GM12878 (cell line): ENCODE data around the gene TPGS2. TPM values are rescaled to one million over a fixed set of nuclear protein-coding genes. Genes with fewer than 3 reads are reported as not detected.

Source experiments
- ATAC-seq: fragments of 200-7000 bp; cut with Tn5 transposase; 3 replicates; pipeline ENCODE4 v1.9.1; 2020; ENCODE audit warnings: mild to moderate bottlenecking, moderate library complexity
- BruUV-seq: library from RNA; stranded (reverse); fragments of 400-500 nt; replicated peaks from 2 replicates; lab custom pipeline; 2021; lab: Mats Ljungman, UMichigan
- CTCF ChIA-PET: fragments of 300-600 bp; sonication (Branson Sonifier 250); formaldehyde crosslinking; extraction: SDS; loops from one replicate; lab custom pipeline; 2021; ENCODE audit warnings: inconsistent platforms; lab: Yijun Ruan, JAX
- POLR2A ChIA-PET: fragments of 350-600 bp; formaldehyde crosslinking; extraction: SDS; loops from one replicate; lab custom pipeline; 2021; ENCODE audit warnings: inconsistent platforms; lab: Charles Lee
- RAD21 ChIA-PET: fragments of 300-600 bp; sonication (Branson Sonifier 250); formaldehyde crosslinking; loops from one replicate; lab custom pipeline; 2023; ENCODE audit warnings: antibody characterized with exemption; ENCODE audit not compliant: unreplicated experiment; lab: Charles Lee
- SMC1A ChIA-PET: fragments of 300-600 bp; sonication (Branson Sonifier 250); formaldehyde crosslinking; loops from one replicate; lab custom pipeline; 2023; ENCODE audit not compliant: unreplicated experiment, uncharacterized antibody; lab: Charles Lee
- DNase-seq: peaks from one replicate; pipeline ENCODE4 v3.0.0-alpha.2; 2011; ENCODE audit warnings: low read depth, low spot score
- FAIRE-seq: peaks from 3 replicates; lab custom pipeline; 2011; peaks lifted over from hg19 to GRCh38; lab: Jason Lieb, UNC
- H2AFZ ChIP-seq: 2 replicates; pipeline ENCODE4 v1.6.0; 2011; ENCODE audit warnings: low read depth, low read length, control low read depth; ENCODE audit not compliant: control insufficient read depth
- H3K27ac ChIP-seq: 2 replicates; pipeline ENCODE4 v1.5.1; 2011; ENCODE audit warnings: control low read depth; ENCODE audit not compliant: control insufficient read depth, insufficient read depth
- H3K27me3 ChIP-seq, 2 experiments: replicated peaks in 1 of 2; 2 replicates each; pipeline versions ENCODE4 v1.6.0 to v1.6.1; 2011; ENCODE audit warnings: low read length in 1 of 2; ENCODE audit not compliant: control insufficient read depth in 2 of 2, insufficient read depth in 2 of 2
- H3K36me3 ChIP-seq, 2 experiments: 2 replicates each; pipeline ENCODE4 v1.5.1; 2011; ENCODE audit warnings: low read length in 1 of 2; ENCODE audit not compliant: control insufficient read depth in 2 of 2, insufficient read depth in 2 of 2
- H3K4me1 ChIP-seq: 2 replicates; pipeline ENCODE4 v1.6.1; 2011; ENCODE audit warnings: mild to moderate bottlenecking, low read length, moderate library complexity, mixed read lengths; ENCODE audit not compliant: control insufficient read depth, insufficient read depth
- H3K4me2 ChIP-seq: 2 replicates; pipeline ENCODE4 v1.6.0; 2011; ENCODE audit warnings: control low read depth; ENCODE audit not compliant: control insufficient read depth, insufficient read depth
- H3K4me3 ChIP-seq: fragments of 200-600 bp; sonication (generic); 2 replicates; pipeline ENCODE4 v1.5.1; 2016
- H3K79me2 ChIP-seq: 2 replicates; pipeline ENCODE4 v1.6.0; 2011; ENCODE audit warnings: low read length; ENCODE audit not compliant: control insufficient read depth, insufficient read depth
- H3K9ac ChIP-seq: 2 replicates; pipeline ENCODE4 v1.8.0; 2011; ENCODE audit warnings: low read length, control low read depth, mixed read lengths; ENCODE audit not compliant: control insufficient read depth, insufficient read depth
- H3K9me3 ChIP-seq: replicated peaks from 3 replicates; pipeline ENCODE4 v1.5.1; 2011; ENCODE audit warnings: mild to moderate bottlenecking, low read length; ENCODE audit not compliant: control insufficient read depth, insufficient read depth
- H4K20me1 ChIP-seq: 2 replicates; pipeline ENCODE4 v1.6.0; 2011; ENCODE audit not compliant: control insufficient read depth, insufficient read depth
- ATF2 ChIP-seq: IDR thresholded peaks from 2 replicates; pipeline ENCODE4 v1.6.1; 2012; ENCODE audit warnings: low read length, inconsistent platforms
- ATF3 ChIP-seq: IDR thresholded peaks from 2 replicates; pipeline ENCODE4 v1.6.1; 2011; ENCODE audit warnings: low read depth, mild to moderate bottlenecking, low read length, moderate library complexity, borderline replicate concordance; ENCODE audit errors: extremely low read depth
- BCL11A ChIP-seq: IDR thresholded peaks from 2 replicates; pipeline ENCODE4 v1.6.1; 2011; ENCODE audit warnings: low read depth, low read length
- EED ChIP-seq: sonication (generic); IDR thresholded peaks from 2 replicates; pipeline ENCODE4 v1.6.1; 2016; ENCODE audit warnings: antibody characterized with exemption, low read depth
- ETV6 ChIP-seq, 2 experiments: fragments of 450-650 bp in 1 of 2; IDR thresholded peaks in 1 of 2; conservative IDR thresholded peaks in 1 of 2; 2 replicates each; pipeline ENCODE4 v1.6.1; 2014; ENCODE audit warnings: antibody characterized with exemption in 1 of 2, borderline replicate concordance in 1 of 2, low read depth in 1 of 2, mild to moderate bottlenecking in 1 of 2, moderate library complexity in 1 of 2
- FOXM1 ChIP-seq: IDR thresholded peaks from 2 replicates; pipeline ENCODE4 v1.6.1; 2012; ENCODE audit warnings: low read depth, mild to moderate bottlenecking, inconsistent platforms, low read length, moderate library complexity
- IKZF2 ChIP-seq, 2 experiments: fragments of 450-650 bp; IDR thresholded peaks; 2 replicates each; pipeline ENCODE4 v1.6.1; 2017; ENCODE audit warnings: mild to moderate bottlenecking in 2 of 2, moderate library complexity in 2 of 2
- MTA2 ChIP-seq: fragments of 450-650 bp; IDR thresholded peaks from 2 replicates; pipeline ENCODE4 v1.6.1; 2016; ENCODE audit warnings: low read depth, mild to moderate bottlenecking, moderate library complexity
- MYC ChIP-seq: IDR thresholded peaks from 2 replicates; pipeline ENCODE4 v1.6.1; 2011; ENCODE audit warnings: mild to moderate bottlenecking, low read length, moderate library complexity, inconsistent platforms; ENCODE audit not compliant: insufficient read depth, insufficient replicate concordance, insufficient read length, severe bottlenecking
- NFIC ChIP-seq: IDR thresholded peaks from 2 replicates; pipeline ENCODE4 v1.6.1; 2012; ENCODE audit warnings: low read depth, mild to moderate bottlenecking, inconsistent platforms, low read length, moderate library complexity
- NR2C2 ChIP-seq: IDR thresholded peaks from 2 replicates; pipeline ENCODE4 v1.6.1; 2011; ENCODE audit warnings: borderline replicate concordance, low read depth; ENCODE audit not compliant: control insufficient read depth, insufficient read length
- RAD21 ChIP-seq: IDR thresholded peaks from 2 replicates; pipeline ENCODE4 v1.6.1; 2011; ENCODE audit warnings: mild to moderate bottlenecking, low read depth, low read length, moderate library complexity; ENCODE audit not compliant: insufficient read depth
- TCF12 ChIP-seq: IDR thresholded peaks from 2 replicates; pipeline ENCODE4 v1.6.1; 2011; ENCODE audit warnings: low read depth, mild to moderate bottlenecking, low read length
- TCF3 ChIP-seq: IDR thresholded peaks from 2 replicates; pipeline ENCODE4 v1.6.1; 2012; ENCODE audit warnings: low read depth, mild to moderate bottlenecking, low read length, borderline replicate concordance; ENCODE audit not compliant: insufficient read depth
- USF1 ChIP-seq: IDR thresholded peaks from 2 replicates; pipeline ENCODE4 v1.6.1; 2011; ENCODE audit warnings: borderline replicate concordance, low read depth, mild to moderate bottlenecking, moderate library complexity, mixed read lengths, low read length; ENCODE audit not compliant: insufficient read depth; ENCODE audit errors: extremely low read length
- in situ Hi-C: fragments of 300-500 bp; cut with MboI; formaldehyde crosslinking; loops from 9 replicates; pipeline ENCODE4 v1.14.3; 2018; ENCODE audit warnings: mixed read lengths
- intact Hi-C: fragments of 100-400 bp; cut with micrococcal nuclease; formaldehyde crosslinking; loops from one replicate; pipeline ENCODE4 v1.14.2; 2022; ENCODE audit not compliant: unreplicated experiment
- polyA plus RNA-seq, 11 experiments: library from polyadenylated mRNA; depleted of rRNA in 4 of 11; unstranded in 6 of 11; stranded (reverse) in 5 of 11; fragments of >200 nt; fragmentation: Nextera tagmentation in 4 of 11; fragmentation: Illumina TruSeq in 1 of 11; extraction: Ambion mirVana in 4 of 11; extraction: Trizol in 1 of 11; gene quantifications; 1 replicate in 1 of 11; 2 replicates in 10 of 11; pipeline versions ENCODE4 v1.2.1 to v1.2.3, GENCODE V29; 2011 to 2016; ENCODE audit warnings: inconsistent platforms in 2 of 11, missing spikeins in 2 of 11, low read depth in 1 of 11
- total RNA-seq, 4 experiments: library from RNA; depleted of rRNA in 3 of 4; stranded (reverse); fragments of >200 nt in 3 of 4; fragmentation: Illumina TruSeq in 1 of 4; extraction: Trizol in 1 of 4; gene quantifications; 2 replicates each; pipeline versions ENCODE4 v1.2.1 to v1.2.3, GENCODE V29; 2013 to 2021
- TF ChIP-seq, protein P1 (sequence below): fragments of 450-650 bp; formaldehyde crosslinking; IDR thresholded peaks from 2 replicates; pipeline ENCODE4 v1.4.0; 2022; ENCODE audit warnings: mild to moderate bottlenecking, moderate library complexity

TPGS2 gene
- total and polyA plus RNA-seq, 10 of the 15 experiments (the other 5 are each of a cell fraction or from before 2014, with no cell fraction given) = 39.8 to 181 (median 88.9) TPM

GRCh38 chr18:36872329-36872728 lies 43.5 kb upstream of the TPGS2 start:
- DNase-seq (no peak), FAIRE-seq (no peak), ATAC-seq (no peak)
- Histone ChIP-seq H3K27ac (no peak overlapping the region), H3K4me1 (no peaks in the 10 kb centered on the region), H3K79me2 (no peaks in the 10 kb centered on the region), H3K36me3 (no peaks in the 10 kb centered on the region), H3K27me3 (no peaks in the 10 kb centered on the region), H3K4me3 (no peak overlapping the region), H4K20me1 (no peaks in the 10 kb centered on the region), H2AFZ (no peak overlapping the region), H3K9me3 (no peaks in the 10 kb centered on the region), H3K4me2 (no peak overlapping the region), H3K9ac (no peak overlapping the region)
- BruUV-seq = no TSS peak
- intact Hi-C loops (no loop called here), in situ Hi-C loops (no loop called here)
- POLR2A ChIA-PET = no interaction called here
- RAD21 ChIA-PET = no interaction called here
- CTCF ChIA-PET = no interaction called here
- TF ChIP-seq, protein P1, sequence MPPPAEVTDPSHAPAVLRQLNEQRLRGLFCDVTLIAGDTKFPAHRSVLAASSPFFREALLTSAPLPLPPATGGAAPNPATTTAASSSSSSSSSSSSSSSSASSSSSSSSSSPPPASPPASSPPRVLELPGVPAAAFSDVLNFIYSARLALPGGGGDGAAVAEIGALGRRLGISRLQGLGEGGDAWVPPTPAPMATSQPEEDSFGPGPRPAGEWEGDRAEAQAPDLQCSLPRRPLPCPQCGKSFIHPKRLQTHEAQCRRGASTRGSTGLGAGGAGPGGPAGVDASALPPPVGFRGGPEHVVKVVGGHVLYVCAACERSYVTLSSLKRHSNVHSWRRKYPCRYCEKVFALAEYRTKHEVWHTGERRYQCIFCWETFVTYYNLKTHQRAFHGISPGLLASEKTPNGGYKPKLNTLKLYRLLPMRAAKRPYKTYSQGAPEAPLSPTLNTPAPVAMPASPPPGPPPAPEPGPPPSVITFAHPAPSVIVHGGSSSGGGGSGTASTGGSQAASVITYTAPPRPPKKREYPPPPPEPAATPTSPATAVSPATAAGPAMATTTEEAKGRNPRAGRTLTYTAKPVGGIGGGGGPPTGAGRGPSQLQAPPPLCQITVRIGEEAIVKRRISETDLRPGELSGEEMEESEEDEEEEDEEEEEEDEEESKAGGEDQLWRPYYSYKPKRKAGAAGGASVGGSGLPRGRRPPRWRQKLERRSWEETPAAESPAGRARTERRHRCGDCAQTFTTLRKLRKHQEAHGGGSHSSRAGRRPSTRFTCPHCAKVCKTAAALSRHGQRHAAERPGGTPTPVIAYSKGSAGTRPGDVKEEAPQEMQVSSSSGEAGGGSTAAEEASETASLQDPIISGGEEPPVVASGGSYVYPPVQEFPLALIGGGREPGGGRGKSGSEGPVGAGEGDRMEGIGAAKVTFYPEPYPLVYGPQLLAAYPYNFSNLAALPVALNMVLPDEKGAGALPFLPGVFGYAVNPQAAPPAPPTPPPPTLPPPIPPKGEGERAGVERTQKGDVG (CRISPR knock-in tag) = no peak
- TF ChIP-seq NFIC (no peak), USF1 (no peak), RAD21 (no peak), BCL11A (no peak), MTA2 (no peak), EED (no peak), NR2C2 (no peak), FOXM1 (no peak), ATF3 (no peak), TCF3 (no peak), TCF12 (no peak), IKZF2 (IDR thresholded peaks at IDR 0.05) (no peak), ETV6 (conservative IDR thresholded peaks at IDR 0.05 in 1 of 2, IDR thresholded peaks at IDR 0.05 in 1 of 2; ENCODE audit: borderline replicate concordance in 1 of 2, low read depth in 1 of 2) (no peak), ATF2 (no peak), MYC (no peak)
- TF ChIP-seq, all 136 proteins: peak for 0
- SMC1A ChIA-PET = no interaction called here
